ENCODE measurements around the gene IL10RB. TPM values are rescaled to one million over a fixed set of nuclear protein-coding genes. Genes with fewer than 3 reads are reported as not detected.

IL10RB gene
- total and polyA plus RNA-seq, 2 of the 4 experiments (the other 2 are of a cell fraction): 20.1 to 45.2 TPM

DNA sequence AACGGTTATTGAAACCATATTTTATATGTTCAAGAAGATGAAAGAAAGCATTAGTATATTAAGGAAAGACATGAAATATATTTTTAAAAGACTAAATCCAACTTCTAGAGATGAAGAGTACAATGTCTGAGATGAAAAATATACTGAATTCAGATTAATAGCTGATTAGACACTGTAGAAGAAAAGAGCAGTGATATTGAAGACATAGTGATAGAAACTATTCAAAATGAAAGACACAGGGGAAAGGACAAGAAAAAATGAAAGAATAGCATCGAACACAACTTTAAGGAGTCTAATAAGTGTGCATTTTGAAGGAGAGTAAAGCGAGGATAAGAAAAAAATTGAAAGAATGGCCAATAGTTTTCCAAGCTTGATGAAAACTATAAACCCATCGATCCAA, 47.4 kb downstream of the IL10RB start:
- no peak overlapping the region for H2BK120ac ChIP-seq (ENCODE audit: low read depth, low read length)
- no TSS peak for BruUV-seq (replicated peaks)
- DNase-seq: no peak
- ChIA-PET POLR2A (ENCODE audit: unreplicated experiment) (no interaction called here), CTCF (interaction anchor here (1.0 kb wide), 1 partner anchor 11 kb away, joined by 3 read pairs; the partner anchor contains the start of gene IFNAR1)
- no peak for TF ChIP-seq USF2 (IDR thresholded peaks at IDR 0.05; ENCODE audit: low read depth, low read length)
- H4K5ac ChIP-seq (ENCODE audit: low read depth, low read length): no peak overlapping the region
- no peak overlapping the region for H4K8ac ChIP-seq (ENCODE audit: low read depth in 2 of 2, low read length in 2 of 2)
- peaks cover 8% of the 10 kb centered on the region for H3K27me3 ChIP-seq (ENCODE audit: control insufficient read depth, insufficient read depth, low read length)
- no peak overlapping the region for H3K18ac ChIP-seq (ENCODE audit: low read depth, low read length)
- no peak overlapping the region for H3K27ac ChIP-seq (ENCODE audit: insufficient read depth, low read length)
- dilution Hi-C loops (cut with HindIII; ENCODE audit: low sequenced_read_pairs, unreplicated experiment): no loop called here
- no peaks in the 10 kb centered on the region for H3K79me1 ChIP-seq (ENCODE audit: low read depth in 1 of 2, low read length in 2 of 2)
- no peak overlapping the region for H2BK15ac ChIP-seq (ENCODE audit: low read depth, low read length)
- no peak overlapping the region for H3K4ac ChIP-seq (ENCODE audit: low read depth, low read length)
- no peak overlapping the region for H3K9ac ChIP-seq (ENCODE audit: low read depth, low read length)
- no peak overlapping the region for H2AFZ ChIP-seq (replicated peaks; ENCODE audit: low read length, poor library complexity)
- H3K4me3 ChIP-seq (ENCODE audit: insufficient read depth, low read depth, low read length): no peak overlapping the region
- no peak overlapping the region for H4K91ac ChIP-seq (ENCODE audit: insufficient read depth, low read depth, low read length)
- ATAC-seq (ENCODE audit: low read depth): no peak
- no peak overlapping the region for H2AK5ac ChIP-seq (ENCODE audit: low read depth, low read length)
- H4K20me1 ChIP-seq (ENCODE audit: insufficient read depth, low read length): no peaks in the 10 kb centered on the region
- H3K56ac ChIP-seq (ENCODE audit: extremely low read depth, insufficient read depth, low read length): no peak overlapping the region
- H2BK20ac ChIP-seq (ENCODE audit: low read depth, low read length): no peak overlapping the region
- no peaks in the 10 kb centered on the region for H3K4me1 ChIP-seq (ENCODE audit: control insufficient read depth, insufficient read depth, low read length)
- H2BK5ac ChIP-seq (ENCODE audit: low read depth, low read length, poor library complexity, severe bottlenecking): no peak overlapping the region
- intact Hi-C loops (cut with micrococcal nuclease): no loop called here
- no peak overlapping the region for H2AK9ac ChIP-seq (replicated peaks; ENCODE audit: low read depth, low read length, poor library complexity)
- H3K14ac ChIP-seq (replicated peaks; ENCODE audit: low read depth, low read length): no peak overlapping the region
- no peak overlapping the region for H3K4me2 ChIP-seq (ENCODE audit: low read depth, low read length)
- in situ Hi-C loops (cut with MboI; ENCODE audit: low sequenced_read_pairs): no loop called here
- no peaks in the 10 kb centered on the region for H3K36me3 ChIP-seq (ENCODE audit: control insufficient read depth, insufficient read depth, low read length)
- 100% methylated on average over 1 of the region's 4 CpGs; no CpG with 5 or more reads in 1 of the 2 experiments for WGBS, 2 experiments (ENCODE audit: extremely low coverage in 2 of 2, insufficient read length in 1 of 2)
- H3K23ac ChIP-seq (ENCODE audit: low read depth, low read length): no peak overlapping the region
- H3K9me3 ChIP-seq (ENCODE audit: control insufficient read depth, insufficient read depth, low read length): peaks cover 4% of the 10 kb centered on the region
- H3K9me1 ChIP-seq (ENCODE audit: insufficient read depth, low read length): no peaks in the 10 kb centered on the region

All from IMR-90 (cell line).